ENCODE data around the gene ZNF804B. TPM values are rescaled to one million over a fixed set of nuclear protein-coding genes. Genes with fewer than 3 reads are reported as not detected.

ZNF804B gene
- total and polyA plus RNA-seq, 7 donors, result 0.01 to 0.41 (median 0.32) TPM; not detected in 3

- Histone ChIP-seq H3K27me3 (no peaks in the 10 kb centered on the region), H3K27ac (no peak overlapping the region), H3K9me3 (no peaks in the 10 kb centered on the region), H3K4me3 (no peak overlapping the region), H3K4me1 (no peaks in the 10 kb centered on the region), H3K36me3 (no peaks in the 10 kb centered on the region)
- 34 to 61% methylated on average over 5 of the region's 5 CpGs for WGBS, 2 donors
- intact Hi-C loops (cut with DNase I), result no loop called here
- TF ChIP-seq CTCF (IDR thresholded peaks at IDR 0.05), result no peak
- TF ChIP-seq POLR2A (IDR thresholded peaks at IDR 0.05), result no peak
- no peak for TF ChIP-seq POLR2AphosphoS5 (IDR thresholded peaks at IDR 0.05)
- no peak for TF ChIP-seq EP300 (IDR thresholded peaks at IDR 0.05)
- no peak for DNase-seq
Measured at GRCh38 chr7:88985295-88985694, 225.8 kb downstream of the ZNF804B start.

DNA sequence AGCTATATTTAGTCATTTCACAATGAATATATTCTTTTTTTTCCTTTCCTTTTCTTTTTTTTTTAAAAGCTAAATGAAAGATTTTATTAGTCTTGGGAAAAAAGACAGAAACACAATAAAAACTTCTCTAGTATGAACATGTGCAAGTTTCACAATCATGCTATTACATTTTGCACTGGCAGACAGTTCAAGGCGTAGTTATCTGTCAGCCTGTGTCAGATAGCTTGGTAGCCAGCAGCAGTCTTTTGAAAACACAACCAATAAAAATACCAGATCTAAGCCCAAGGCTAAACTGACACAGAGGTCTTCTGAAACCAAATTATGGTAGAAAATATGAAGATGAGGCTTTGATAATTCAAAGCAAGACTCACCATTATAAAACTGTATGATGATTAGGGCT, 241.8 kb downstream of the ZNF804B start:
- Histone ChIP-seq H3K9me3 (no peaks in the 10 kb centered on the region), H3K27me3 (no peaks in the 10 kb centered on the region), H3K36me3 (no peaks in the 10 kb centered on the region), H3K4me3 (no peak overlapping the region), H3K4me1 (peaks cover 0 to 14% (median 0%) of the 10 kb centered on the region in 4 donors), H3K27ac (no peak overlapping the region)
- TF ChIP-seq EP300 (IDR thresholded peaks at IDR 0.05), result no peak
- TF ChIP-seq POLR2A (IDR thresholded peaks at IDR 0.05), result no peak
- TF ChIP-seq POLR2AphosphoS5 (IDR thresholded peaks at IDR 0.05), result no peak
- intact Hi-C loops (cut with DNase I), result no loop called here
- WGBS, 2 donors, result 86 to 88% methylated on average over 1 of the region's 1 CpG
- no peak for DNase-seq

GRCh38 chr7:89002981-89003956, 243.8 kb downstream of the ZNF804B start:
- no peak for TF ChIP-seq POLR2A (IDR thresholded peaks at IDR 0.05)
- TF ChIP-seq POLR2AphosphoS5 (IDR thresholded peaks at IDR 0.05), result no peak
- no peak for TF ChIP-seq CTCF (IDR thresholded peaks at IDR 0.05)
- no peak overlapping the region for H3K27ac ChIP-seq
- intact Hi-C loops (cut with DNase I), result no loop called here
- DNase-seq, result no peak
- H3K4me3 ChIP-seq, result peak overlapping the region in 2 of 4 donors; percentile 9 to 34
- H3K9me3 ChIP-seq, result no peaks in the 10 kb centered on the region
- H3K36me3 ChIP-seq, result no peaks in the 10 kb centered on the region
- H3K27me3 ChIP-seq, result no peaks in the 10 kb centered on the region
- H3K4me1 ChIP-seq, result peaks cover 0 to 14% (median 0%) of the 10 kb centered on the region in 4 donors
- WGBS, 2 donors, result 22 to 24% methylated on average over 4 of the region's 4 CpGs

DNA sequence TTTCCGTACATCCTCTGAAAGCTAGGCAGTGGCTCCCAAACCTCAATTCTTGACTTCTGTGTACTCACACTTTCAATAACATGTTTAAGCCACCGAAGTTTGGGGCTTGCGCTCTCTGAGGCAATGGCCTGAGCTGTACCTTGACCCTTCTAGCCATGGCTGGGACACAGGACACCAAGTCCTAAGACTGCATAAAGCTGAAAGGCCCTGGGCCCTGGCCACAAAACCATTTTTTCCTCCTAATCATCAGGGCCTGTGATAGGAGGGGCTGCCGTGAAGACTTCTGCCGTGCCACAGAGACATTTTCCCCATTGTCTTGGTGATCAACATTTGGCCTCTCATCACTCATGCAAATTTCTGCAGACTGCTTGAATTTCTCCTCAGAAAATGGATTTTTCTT, 252.5 kb downstream of the ZNF804B start:
- 86 to 93% methylated on average over 5 of the region's 5 CpGs for WGBS, 2 donors
- TF ChIP-seq POLR2A (IDR thresholded peaks at IDR 0.05) (no peak), CTCF (IDR thresholded peaks at IDR 0.05) (no peak), EP300 (IDR thresholded peaks at IDR 0.05) (no peak), POLR2AphosphoS5 (IDR thresholded peaks at IDR 0.05) (no peak)
- H3K36me3 ChIP-seq, result no peaks in the 10 kb centered on the region
- no peaks in the 10 kb centered on the region for H3K4me1 ChIP-seq
- no peaks in the 10 kb centered on the region for H3K9me3 ChIP-seq
- intact Hi-C loops (cut with DNase I), result no loop called here
- DNase-seq, result no peak
- H3K27me3 ChIP-seq, result no peaks in the 10 kb centered on the region
- no peak overlapping the region for H3K4me3 ChIP-seq
- H3K27ac ChIP-seq, result no peak overlapping the region

- Histone ChIP-seq H3K36me3 (no peaks in the 10 kb centered on the region), H3K9me3 (no peaks in the 10 kb centered on the region), H3K27ac (no peak overlapping the region), H3K4me1 (no peaks in the 10 kb centered on the region), H3K27me3 (no peaks in the 10 kb centered on the region), H3K4me3 (no peak overlapping the region)
- DNase-seq, result no peak
- intact Hi-C loops (cut with DNase I), result no loop called here
- 89 to 93% methylated on average over 3 of the region's 3 CpGs for WGBS, 2 donors
- TF ChIP-seq EP300 (IDR thresholded peaks at IDR 0.05) (no peak), CTCF (IDR thresholded peaks at IDR 0.05) (no peak), POLR2AphosphoS5 (IDR thresholded peaks at IDR 0.05) (no peak), POLR2A (IDR thresholded peaks at IDR 0.05) (no peak)
Measured at GRCh38 chr7:89017695-89018094, 258.2 kb downstream of the ZNF804B start.

All from sigmoid colon (tissue), 7 donors.